GM18909 (cell line): ENCODE results near the gene GBP5.
"Not testable (repeated sequence)": the region's sequence is repeated elsewhere in the genome, so short reads cannot be mapped to it uniquely, and the experiment has no call there.

Experiments used
- ATAC-seq: cut with Tn5 transposase; IDR thresholded peaks from one replicate; pipeline ENCODE4 v1.9.1; 2021; ENCODE audit warnings: mild to moderate bottlenecking; ENCODE audit not compliant: unreplicated experiment, poor library complexity

Gene GBP5

DNA sequence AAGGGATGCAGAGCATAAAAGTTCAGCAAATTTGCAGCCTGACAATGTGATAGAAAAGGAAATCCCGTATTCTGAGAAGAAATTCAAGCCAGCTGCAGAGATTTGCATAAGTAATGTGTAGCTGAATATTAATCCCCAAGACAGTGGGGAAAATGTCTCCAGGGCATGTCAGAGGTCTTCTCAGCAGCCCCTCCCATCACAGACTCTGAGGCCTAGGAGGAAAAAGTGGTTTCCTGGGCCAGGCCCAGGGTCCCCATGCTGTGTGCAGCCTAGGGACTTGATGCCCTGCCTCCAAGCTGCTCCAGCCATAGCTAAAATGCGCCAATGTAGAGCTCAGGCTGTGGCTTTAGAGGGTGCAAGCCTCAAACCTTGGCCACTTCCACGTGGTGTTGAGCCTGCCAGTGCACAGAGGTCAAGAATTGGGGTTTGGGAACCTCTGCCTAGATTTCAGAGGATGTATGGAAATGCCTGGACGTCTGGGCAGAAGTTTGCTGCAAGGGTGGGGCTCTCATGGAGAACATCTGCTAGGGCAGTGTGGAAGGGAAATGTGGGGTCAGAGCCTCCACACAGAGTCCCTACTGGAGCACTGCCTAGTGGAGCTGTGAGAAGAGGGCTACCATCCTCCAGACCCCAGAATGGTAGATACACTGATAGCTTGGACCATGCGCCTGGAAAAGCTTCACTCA, 11.6 kb upstream of the GBP5 start:
- not testable (repeated sequence) for ATAC-seq

DNA sequence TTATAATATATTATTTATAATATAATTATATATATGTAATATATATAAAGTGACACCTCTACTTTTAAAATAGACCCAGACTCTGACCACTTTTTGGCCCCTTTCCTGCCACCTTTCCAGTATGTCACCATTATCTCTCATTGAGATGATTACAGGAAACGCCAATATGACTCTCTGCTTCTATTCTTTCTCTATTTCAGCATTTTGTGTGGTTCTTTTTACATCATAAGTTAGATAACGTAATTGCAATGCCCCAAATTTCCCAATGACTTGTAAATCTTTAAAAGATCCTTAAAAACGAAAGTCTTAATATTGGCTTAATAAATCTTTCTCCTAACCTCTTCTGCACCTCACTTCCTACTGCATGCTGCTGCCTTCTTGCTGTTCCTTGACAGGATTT, 8.1 kb upstream of the GBP5 start:
- no peak for ATAC-seq

DNA sequence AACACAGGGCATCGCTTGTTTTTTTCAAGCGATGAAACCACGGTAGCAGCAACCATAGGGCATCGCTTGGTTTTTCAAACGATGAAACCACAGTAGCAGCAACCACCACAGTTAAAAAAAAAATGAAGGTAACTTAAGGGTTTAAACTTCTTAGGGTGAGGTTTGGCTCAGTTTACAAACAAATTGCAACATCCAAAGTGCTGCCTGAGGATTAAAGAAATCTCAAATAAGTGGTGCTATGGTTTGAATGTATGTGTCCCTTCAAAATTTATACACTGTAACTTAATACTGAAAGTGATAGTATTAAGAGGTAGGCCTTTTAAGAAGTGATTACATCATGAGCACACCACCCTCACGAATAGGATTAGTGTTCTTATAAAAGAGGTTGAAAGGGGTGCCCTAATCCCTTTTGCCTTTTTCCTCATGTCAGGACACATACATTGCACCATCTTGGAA, 6.4 kb upstream of the GBP5 start:
- ATAC-seq, result no peak

DNA sequence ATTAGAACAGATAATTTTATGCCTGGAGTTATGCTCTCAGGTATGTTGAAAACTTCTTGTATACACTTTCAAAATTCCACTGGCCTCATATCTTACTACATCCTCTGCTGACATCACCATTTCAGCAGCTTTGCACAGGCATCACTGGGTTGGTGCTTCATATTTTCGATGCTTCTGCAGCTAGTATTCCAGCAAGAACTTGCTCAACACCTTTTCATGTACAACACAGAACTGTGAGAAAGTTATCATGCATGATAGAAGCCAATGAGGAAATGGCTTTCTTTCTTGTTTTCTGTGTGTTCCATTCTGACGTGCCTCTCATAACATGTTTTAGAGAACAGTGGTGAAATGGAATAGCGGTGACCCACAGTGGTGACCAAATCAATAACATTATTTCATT, 5.1 kb upstream of the GBP5 start:
- no peak for ATAC-seq

GRCh38 chr1:89276690-89277089, 4.0 kb upstream of the GBP5 start:
- ATAC-seq, result no peak

DNA sequence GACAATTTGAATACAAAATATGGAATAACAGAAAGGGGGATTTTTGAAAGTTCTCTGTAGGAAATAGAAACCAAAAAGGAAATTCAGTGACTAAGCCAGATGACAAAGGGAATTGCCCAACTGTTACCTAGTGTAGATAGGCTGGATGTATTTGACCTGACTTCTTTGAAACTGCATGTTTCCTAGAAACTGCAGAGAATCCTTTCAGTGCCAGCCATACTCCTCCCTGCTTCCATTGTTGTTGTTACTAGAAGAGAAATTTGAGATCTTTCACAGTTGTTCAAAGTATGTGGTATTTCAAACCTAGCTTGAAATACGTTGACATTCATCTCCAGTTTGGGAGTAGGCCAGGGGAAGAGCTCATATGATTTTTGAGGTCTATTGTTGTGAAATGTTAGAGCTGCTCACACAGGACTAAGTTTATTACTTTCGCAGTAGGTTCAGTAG, 1.8 kb upstream of the GBP5 start:
- ATAC-seq, result no peak

DNA sequence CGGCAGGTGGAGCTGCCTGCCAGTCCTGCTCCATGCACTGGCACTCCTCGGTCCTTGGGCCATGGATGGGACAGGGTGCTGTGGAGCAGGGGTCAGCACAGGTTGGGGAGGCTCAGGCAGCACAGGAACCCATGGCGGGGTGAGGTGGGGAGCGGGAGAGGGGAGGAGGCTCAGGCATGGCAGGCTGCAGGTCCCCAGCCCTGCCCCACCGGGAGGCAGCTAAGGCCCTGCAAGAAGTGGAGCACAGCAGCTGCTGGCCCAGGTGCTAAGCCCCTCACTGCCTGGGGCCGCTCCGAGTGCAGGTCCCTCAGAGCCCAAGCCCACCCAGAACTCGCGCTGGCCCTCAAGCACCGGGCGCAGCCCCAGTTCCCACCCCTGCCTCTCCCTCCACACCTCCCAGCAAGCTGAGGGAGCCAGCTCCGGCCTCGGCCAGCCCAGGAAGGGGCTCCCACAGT, 691 bp upstream of the GBP5 start:
- ATAC-seq, result no peak

DNA sequence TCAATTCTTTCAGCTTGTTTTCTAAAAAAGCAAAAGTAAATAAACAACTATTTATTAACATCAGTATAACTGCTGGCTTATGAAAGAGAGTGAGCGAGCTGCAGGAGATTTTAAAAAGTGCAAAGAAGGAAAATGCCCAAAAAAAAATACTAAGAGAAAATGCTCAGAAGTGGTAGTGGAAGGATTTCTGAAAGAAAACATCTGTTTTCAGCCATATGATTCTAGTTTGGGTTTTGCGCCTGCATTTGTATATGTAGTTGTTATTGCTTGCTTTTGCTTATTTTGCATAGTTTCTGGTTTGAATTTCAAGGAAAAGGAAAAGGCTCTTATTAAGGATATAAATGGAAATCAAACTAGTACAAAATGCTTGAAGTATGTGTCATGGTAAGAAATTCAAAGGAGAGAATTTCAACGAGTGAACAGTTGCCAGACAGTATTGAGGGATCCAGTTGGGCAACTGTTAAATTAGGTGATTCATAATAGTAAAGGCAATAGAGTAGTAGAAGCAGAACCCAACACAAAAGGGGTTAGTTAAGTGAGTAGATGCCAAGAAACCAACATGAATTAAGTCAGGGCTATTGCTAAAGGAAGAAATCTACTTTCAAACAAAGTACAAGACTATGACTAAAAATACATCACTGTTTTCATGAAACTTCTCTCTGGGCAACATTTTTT, 1.2 kb downstream of the GBP5 start:
- ATAC-seq, result no peak

- no peak for ATAC-seq
Observed at GRCh38 chr1:89270423-89270822, 2.2 kb downstream of the GBP5 start.

DNA sequence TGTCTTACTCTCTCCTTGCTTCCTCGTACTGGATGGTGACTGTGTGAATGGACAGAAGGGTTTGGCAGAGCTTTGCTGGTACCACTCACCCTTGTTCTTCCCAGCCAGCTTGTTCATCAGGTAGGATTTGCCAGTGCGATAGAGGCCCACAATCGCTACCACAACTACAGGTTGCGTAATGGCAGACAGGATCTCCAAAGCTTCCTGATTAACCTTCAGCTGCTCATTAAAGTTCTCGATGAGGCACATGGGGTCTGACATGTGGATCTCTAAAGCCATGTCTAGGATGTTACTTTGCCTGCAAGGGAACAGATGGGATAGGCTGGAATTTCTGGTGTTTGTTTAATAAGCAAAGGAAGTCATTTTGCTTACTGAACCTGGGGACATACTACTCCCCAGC, 3.4 kb downstream of the GBP5 start:
- no peak for ATAC-seq

DNA sequence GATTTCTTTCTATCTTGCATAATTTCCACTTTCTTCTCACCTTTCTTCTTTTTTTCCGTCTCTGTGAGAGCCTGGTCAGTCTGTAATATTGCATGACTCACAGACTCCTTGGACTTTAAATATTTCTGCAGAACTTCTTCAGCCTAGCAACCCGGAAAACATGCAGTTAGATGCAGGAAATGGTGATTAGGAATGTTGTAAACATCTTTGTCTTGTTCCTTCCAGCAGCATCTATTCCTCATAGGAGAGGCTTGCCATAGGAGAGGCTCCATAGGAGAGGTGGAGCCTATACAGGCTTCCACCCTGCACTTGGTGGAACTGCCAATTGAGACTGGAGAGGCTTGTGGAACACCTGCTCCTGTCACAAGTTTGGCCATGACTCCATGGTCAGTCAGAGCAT, 10.0 kb downstream of the GBP5 start:
- no peak for ATAC-seq

GRCh38 chr1:89261926-89262515, 10.6 kb downstream of the GBP5 start:
- ATAC-seq, result no peak

GRCh38 chr1:89260566-89261255, 11.9 kb downstream of the GBP5 start:
- ATAC-seq, result no peak

DNA sequence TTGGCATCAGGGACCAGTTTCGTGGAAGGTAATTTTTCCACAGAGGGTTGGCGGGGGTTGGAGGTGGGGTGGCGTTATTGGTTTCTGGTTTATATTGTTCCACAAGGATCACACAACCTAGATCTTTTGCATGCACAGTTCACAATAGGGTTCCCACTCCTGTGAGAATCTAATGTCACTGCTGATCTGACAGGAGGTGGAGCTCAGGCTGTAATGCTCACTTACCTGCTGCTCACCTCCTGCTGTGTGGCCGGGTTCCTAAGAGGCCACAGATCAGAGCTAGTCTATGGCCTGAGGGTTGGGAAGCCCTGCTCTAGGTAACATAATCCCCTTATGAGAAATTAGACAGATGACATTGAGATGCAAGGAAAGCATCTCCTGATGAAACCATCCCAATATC, 12.6 kb downstream of the GBP5 start:
- ATAC-seq, result no peak

- no peak for ATAC-seq
Observed at GRCh38 chr1:89259283-89259971, 13.2 kb downstream of the GBP5 start.

GRCh38 chr1:89257041-89257440, 15.6 kb downstream of the GBP5 start:
- no peak for ATAC-seq

- ATAC-seq, result not testable (repeated sequence)
Observed at GRCh38 chr1:89255581-89255980, 17.1 kb downstream of the GBP5 start.

GRCh38 chr1:89254658-89255287, 17.9 kb downstream of the GBP5 start:
- no peak for ATAC-seq

GRCh38 chr1:89243046-89243445, 29.6 kb downstream of the GBP5 start:
- ATAC-seq, result no peak
